Liver (tissue), 3 donors: Measurements from ENCODE around the gene MMP14.

Experiments
- GABPA ChIP-seq, 2 donors: IDR thresholded peaks in 1 of 2; conservative IDR thresholded peaks in 1 of 2; 2 replicates each; pipeline ENCODE4 v1.6.1; 2016; ENCODE audit warnings: antibody characterized with exemption in 2 of 2, mild to moderate bottlenecking in 1 of 2, moderate library complexity in 1 of 2
- JUND ChIP-seq, 2 donors: IDR thresholded peaks; 2 replicates each; pipeline ENCODE4 v1.6.1; 2016; ENCODE audit warnings: antibody characterized with exemption in 2 of 2
- RAD21 ChIP-seq, 2 donors: IDR thresholded peaks; 2 replicates each; pipeline ENCODE4 v1.6.1; 2016; ENCODE audit warnings: antibody characterized with exemption in 2 of 2, mild to moderate bottlenecking in 2 of 2
- SP1 ChIP-seq: IDR thresholded peaks from 2 replicates; pipeline ENCODE4 v1.6.1; 2018; ENCODE audit warnings: antibody characterized with exemption, mild to moderate bottlenecking
- TAF1 ChIP-seq: conservative IDR thresholded peaks from 2 replicates; pipeline ENCODE4 v1.6.1; 2016; ENCODE audit warnings: antibody characterized with exemption, mild to moderate bottlenecking
- YY1 ChIP-seq: IDR thresholded peaks from 2 replicates; pipeline ENCODE4 v1.6.1; 2016; ENCODE audit warnings: antibody characterized with exemption, mild to moderate bottlenecking
- TF ChIP-seq, protein P1 (sequence below): IDR thresholded peaks from 2 replicates; pipeline ENCODE4 v1.6.1; 2016; ENCODE audit warnings: antibody characterized with exemption
- TF ChIP-seq, protein P2 (sequence below): IDR thresholded peaks from 2 replicates; pipeline ENCODE4 v1.6.1; 2016; ENCODE audit warnings: antibody characterized with exemption
- TF ChIP-seq, protein P3 (sequence below): fragments of 150-350 bp; IDR thresholded peaks from 2 replicates; pipeline ENCODE4 v1.5.1; 2017; ENCODE audit warnings: improper control_type of control experiment, low read depth, low read length; ENCODE audit not compliant: missing input control
- TF ChIP-seq, protein P4 (sequence below): IDR thresholded peaks from 2 replicates; pipeline ENCODE4 v1.6.1; 2016; ENCODE audit warnings: antibody characterized with exemption, mild to moderate bottlenecking
- donor health status: healthy.
- donor health status: healthy.

DNA sequence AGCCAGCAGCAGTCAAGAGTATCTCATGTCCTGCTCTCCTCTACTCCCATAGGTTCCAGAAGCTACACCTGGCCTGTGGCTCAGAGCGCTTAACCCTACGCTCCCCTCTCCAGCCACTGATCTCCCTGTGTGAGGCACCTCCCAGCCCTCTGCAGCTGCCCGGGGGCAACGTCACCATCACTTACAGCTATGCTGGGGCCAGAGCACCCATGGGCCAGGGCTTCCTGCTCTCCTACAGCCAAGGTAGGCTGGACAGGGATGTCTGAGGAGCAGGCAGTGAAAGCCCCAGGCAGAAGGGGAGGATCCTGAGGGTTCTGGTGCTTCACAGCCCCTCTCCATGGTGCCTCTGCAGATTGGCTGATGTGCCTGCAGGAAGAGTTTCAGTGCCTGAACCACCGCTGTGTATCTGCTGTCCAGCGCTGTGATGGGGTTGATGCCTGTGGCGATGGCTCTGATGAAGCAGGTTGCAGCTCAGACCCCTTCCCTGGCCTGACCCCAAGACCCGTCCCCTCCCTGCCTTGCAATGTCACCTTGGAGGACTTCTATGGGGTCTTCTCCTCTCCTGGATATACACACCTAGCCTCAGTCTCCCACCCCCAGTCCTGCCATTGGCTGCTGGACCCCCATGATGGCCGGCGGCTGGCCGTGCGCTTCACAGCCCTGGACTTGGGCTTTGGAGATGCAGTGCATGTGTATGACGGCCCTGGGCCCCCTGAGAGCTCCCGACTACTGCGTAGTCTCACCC lies 38.8 kb downstream of the MMP14 start:
- TF ChIP-seq, protein P1, sequence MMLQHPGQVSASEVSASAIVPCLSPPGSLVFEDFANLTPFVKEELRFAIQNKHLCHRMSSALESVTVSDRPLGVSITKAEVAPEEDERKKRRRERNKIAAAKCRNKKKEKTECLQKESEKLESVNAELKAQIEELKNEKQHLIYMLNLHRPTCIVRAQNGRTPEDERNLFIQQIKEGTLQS = no peak
- TF ChIP-seq, protein P2, sequence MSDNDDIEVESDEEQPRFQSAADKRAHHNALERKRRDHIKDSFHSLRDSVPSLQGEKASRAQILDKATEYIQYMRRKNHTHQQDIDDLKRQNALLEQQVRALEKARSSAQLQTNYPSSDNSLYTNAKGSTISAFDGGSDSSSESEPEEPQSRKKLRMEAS = no peak
- TF ChIP-seq GABPA (IDR thresholded peaks at IDR 0.05 in 1 of 2, conservative IDR thresholded peaks at IDR 0.05 in 1 of 2) (no peak), RAD21 (IDR thresholded peaks at IDR 0.05) (no peak), YY1 (no peak), JUND (IDR thresholded peaks at IDR 0.05) (no peak), TAF1 (no peak), SP1 (no peak)
- TF ChIP-seq, protein P3, sequence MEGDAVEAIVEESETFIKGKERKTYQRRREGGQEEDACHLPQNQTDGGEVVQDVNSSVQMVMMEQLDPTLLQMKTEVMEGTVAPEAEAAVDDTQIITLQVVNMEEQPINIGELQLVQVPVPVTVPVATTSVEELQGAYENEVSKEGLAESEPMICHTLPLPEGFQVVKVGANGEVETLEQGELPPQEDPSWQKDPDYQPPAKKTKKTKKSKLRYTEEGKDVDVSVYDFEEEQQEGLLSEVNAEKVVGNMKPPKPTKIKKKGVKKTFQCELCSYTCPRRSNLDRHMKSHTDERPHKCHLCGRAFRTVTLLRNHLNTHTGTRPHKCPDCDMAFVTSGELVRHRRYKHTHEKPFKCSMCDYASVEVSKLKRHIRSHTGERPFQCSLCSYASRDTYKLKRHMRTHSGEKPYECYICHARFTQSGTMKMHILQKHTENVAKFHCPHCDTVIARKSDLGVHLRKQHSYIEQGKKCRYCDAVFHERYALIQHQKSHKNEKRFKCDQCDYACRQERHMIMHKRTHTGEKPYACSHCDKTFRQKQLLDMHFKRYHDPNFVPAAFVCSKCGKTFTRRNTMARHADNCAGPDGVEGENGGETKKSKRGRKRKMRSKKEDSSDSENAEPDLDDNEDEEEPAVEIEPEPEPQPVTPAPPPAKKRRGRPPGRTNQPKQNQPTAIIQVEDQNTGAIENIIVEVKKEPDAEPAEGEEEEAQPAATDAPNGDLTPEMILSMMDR = no peak
- TF ChIP-seq, protein P4, sequence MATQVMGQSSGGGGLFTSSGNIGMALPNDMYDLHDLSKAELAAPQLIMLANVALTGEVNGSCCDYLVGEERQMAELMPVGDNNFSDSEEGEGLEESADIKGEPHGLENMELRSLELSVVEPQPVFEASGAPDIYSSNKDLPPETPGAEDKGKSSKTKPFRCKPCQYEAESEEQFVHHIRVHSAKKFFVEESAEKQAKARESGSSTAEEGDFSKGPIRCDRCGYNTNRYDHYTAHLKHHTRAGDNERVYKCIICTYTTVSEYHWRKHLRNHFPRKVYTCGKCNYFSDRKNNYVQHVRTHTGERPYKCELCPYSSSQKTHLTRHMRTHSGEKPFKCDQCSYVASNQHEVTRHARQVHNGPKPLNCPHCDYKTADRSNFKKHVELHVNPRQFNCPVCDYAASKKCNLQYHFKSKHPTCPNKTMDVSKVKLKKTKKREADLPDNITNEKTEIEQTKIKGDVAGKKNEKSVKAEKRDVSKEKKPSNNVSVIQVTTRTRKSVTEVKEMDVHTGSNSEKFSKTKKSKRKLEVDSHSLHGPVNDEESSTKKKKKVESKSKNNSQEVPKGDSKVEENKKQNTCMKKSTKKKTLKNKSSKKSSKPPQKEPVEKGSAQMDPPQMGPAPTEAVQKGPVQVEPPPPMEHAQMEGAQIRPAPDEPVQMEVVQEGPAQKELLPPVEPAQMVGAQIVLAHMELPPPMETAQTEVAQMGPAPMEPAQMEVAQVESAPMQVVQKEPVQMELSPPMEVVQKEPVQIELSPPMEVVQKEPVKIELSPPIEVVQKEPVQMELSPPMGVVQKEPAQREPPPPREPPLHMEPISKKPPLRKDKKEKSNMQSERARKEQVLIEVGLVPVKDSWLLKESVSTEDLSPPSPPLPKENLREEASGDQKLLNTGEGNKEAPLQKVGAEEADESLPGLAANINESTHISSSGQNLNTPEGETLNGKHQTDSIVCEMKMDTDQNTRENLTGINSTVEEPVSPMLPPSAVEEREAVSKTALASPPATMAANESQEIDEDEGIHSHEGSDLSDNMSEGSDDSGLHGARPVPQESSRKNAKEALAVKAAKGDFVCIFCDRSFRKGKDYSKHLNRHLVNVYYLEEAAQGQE = no peak
